Endothelial cell (in vitro differentiated cells): ENCODE data around the gene RASGRP1. TPM values are rescaled to one million over a fixed set of nuclear protein-coding genes. Genes with fewer than 3 reads are reported as not detected.

Experiments
- DNase-seq: peaks from one replicate; pipeline ENCODE4 v3.0.0; 2021; ENCODE audit warnings: low spot score
- H3K27ac Mint-ChIP-seq: one replicate; pipeline ENCODE4 v1.8.0; 2021; ENCODE audit warnings: mixed read lengths, inconsistent platforms; ENCODE audit not compliant: unreplicated experiment
- H3K27me3 Mint-ChIP-seq: one replicate; pipeline ENCODE4 v1.8.0; 2021; ENCODE audit warnings: mild to moderate bottlenecking, moderate library complexity, mixed read lengths, inconsistent platforms; ENCODE audit not compliant: unreplicated experiment
- H3K36me3 Mint-ChIP-seq: one replicate; pipeline ENCODE4 v1.8.0; 2021; ENCODE audit warnings: mild to moderate bottlenecking, low read depth, mixed read lengths, inconsistent platforms; ENCODE audit not compliant: unreplicated experiment
- H3K4me1 Mint-ChIP-seq: one replicate; pipeline ENCODE4 v1.8.0; 2021; ENCODE audit warnings: mild to moderate bottlenecking, mixed read lengths, inconsistent platforms; ENCODE audit not compliant: unreplicated experiment
- H3K4me3 Mint-ChIP-seq: one replicate; pipeline ENCODE4 v1.8.0; 2021; ENCODE audit warnings: mild to moderate bottlenecking, mixed read lengths, inconsistent platforms; ENCODE audit not compliant: unreplicated experiment
- H3K9me3 Mint-ChIP-seq: one replicate; pipeline ENCODE4 v1.8.0; 2021; ENCODE audit warnings: mixed read lengths, inconsistent platforms; ENCODE audit not compliant: unreplicated experiment
- CTCF ChIP-seq: fragments of 200-600 bp; sonication (generic); IDR thresholded peaks from one replicate; pipeline ENCODE4 v1.5.0; 2021; ENCODE audit warnings: antibody characterized with exemption; ENCODE audit not compliant: unreplicated experiment
- total RNA-seq: library from RNA; stranded (reverse); fragmentation: NEBNext Ultra II Directional; extraction: Animal tissue kit (Norgen Biotek cat#: 25700); gene quantifications from one replicate; pipeline ENCODE4 v1.2.1, GENCODE V29; 2021; ENCODE audit not compliant: unreplicated experiment

RASGRP1 gene
- total RNA-seq, 1 donor from 2014 or later: 0.49 TPM

GRCh38 chr15:38454696-38455090 lies 109.9 kb downstream of the RASGRP1 start:
- peaks cover 7% of the 10 kb centered on the region for H3K4me1 Mint-ChIP-seq
- no peaks in the 10 kb centered on the region for H3K27me3 Mint-ChIP-seq
- H3K9me3 Mint-ChIP-seq: no peaks in the 10 kb centered on the region
- no peak for TF ChIP-seq CTCF
- H3K27ac Mint-ChIP-seq: peak overlapping the region; percentile 93
- peak overlapping the region; percentile 98 for H3K4me3 Mint-ChIP-seq
- peaks cover 3% of the 10 kb centered on the region for H3K36me3 Mint-ChIP-seq
- DNase-seq: no peak

- Mint-ChIP-seq H3K4me3 (peak within 1 kb of the TSS; percentile 98), H3K36me3 (peaks cover 3% of the 10 kb centered on the region), H3K27me3 (no peaks in the 10 kb centered on the region), H3K9me3 (no peaks in the 10 kb centered on the region), H3K27ac (peak within 1 kb of the TSS; percentile 93), H3K4me1 (peaks cover 7% of the 10 kb centered on the region)
- no peak for TF ChIP-seq CTCF
- peak; percentile 90 for DNase-seq
Measured at GRCh38 chr15:38453971-38454695, 110.5 kb downstream of the RASGRP1 start, which contains the start of gene FAM98B. Gene FAM98B (plus strand): TSS chr15:38454127. CDS start chr15:38454162, 35 bp downstream.

GRCh38 chr15:38441130-38441519 lies 123.5 kb downstream of the RASGRP1 start:
- Mint-ChIP-seq H3K27ac (no peak overlapping the region), H3K27me3 (no peaks in the 10 kb centered on the region), H3K4me1 (peaks cover 6% of the 10 kb centered on the region), H3K9me3 (no peaks in the 10 kb centered on the region), H3K36me3 (no peaks in the 10 kb centered on the region), H3K4me3 (no peak overlapping the region)
- TF ChIP-seq CTCF: no peak
- DNase-seq: no peak

GRCh38 chr15:38440353-38441129 lies 124.1 kb downstream of the RASGRP1 start:
- DNase-seq: peak; percentile 59
- peak overlapping the region; percentile 48 for H3K4me3 Mint-ChIP-seq
- H3K27ac Mint-ChIP-seq: no peak overlapping the region
- H3K36me3 Mint-ChIP-seq: no peaks in the 10 kb centered on the region
- H3K4me1 Mint-ChIP-seq: peaks cover 6% of the 10 kb centered on the region
- TF ChIP-seq CTCF: peak; percentile 96
- H3K27me3 Mint-ChIP-seq: no peaks in the 10 kb centered on the region
- H3K9me3 Mint-ChIP-seq: no peaks in the 10 kb centered on the region

Other genes starting within 250 kb of the RASGRP1 start
- 24.6 TPM for gene FAM98B, start 110.7 kb downstream of the RASGRP1 start, total RNA-seq